Measurements from ENCODE around the gene ENDOV.

ENDOV gene

DNA sequence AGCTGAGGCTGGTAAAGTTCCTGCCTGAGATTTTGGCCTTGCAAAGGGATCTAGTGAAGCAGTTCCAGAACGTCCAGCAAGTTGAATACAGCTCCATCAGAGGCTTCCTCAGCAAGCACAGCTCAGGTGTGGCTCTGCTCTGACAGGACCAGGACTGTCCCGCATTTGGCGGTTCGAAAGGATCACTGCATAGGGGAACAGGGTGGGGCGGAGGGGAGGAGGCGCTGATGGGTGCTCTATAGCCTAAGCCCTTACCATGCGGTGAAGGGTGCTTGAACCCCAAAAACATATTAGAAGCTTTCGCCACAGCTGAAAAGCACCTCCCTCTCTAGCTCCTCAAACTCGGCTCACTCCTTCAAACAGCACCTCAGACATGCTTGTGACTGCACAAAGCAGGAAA lies 29.9 kb upstream of the ENDOV start:
- TF ChIP-seq, protein P1, sequence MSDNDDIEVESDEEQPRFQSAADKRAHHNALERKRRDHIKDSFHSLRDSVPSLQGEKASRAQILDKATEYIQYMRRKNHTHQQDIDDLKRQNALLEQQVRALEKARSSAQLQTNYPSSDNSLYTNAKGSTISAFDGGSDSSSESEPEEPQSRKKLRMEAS (IDR thresholded peaks at IDR 0.05): no peak
- TF ChIP-seq TCF12 (IDR thresholded peaks at IDR 0.05; ENCODE audit: low read depth) (no peak), FOXM1 (IDR thresholded peaks at IDR 0.05; ENCODE audit: borderline replicate concordance, low read depth) (no peak), TEAD4 (IDR thresholded peaks at IDR 0.05) (no peak), EGR1 (IDR thresholded peaks at IDR 0.05) (no peak)

DNA sequence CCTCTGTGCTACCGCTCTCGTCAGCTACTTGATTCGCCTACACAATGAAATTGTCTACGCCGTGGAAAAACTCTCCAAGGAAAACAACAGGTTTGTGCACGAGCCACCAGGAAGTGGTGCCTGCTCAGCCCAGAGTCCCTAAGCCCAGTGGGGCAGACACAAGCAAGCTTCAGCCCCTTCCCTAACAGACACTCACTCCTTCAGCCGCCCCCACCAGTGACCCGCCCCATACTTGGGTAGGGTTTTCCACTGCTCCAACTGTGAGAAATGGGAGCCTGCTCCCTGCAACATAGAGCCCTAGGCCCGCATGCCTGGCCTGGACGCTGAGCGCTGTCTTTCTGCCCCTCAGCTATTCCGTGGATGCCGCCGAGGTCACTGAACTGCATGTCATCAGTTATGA lies 28.6 kb upstream of the ENDOV start:
- TF ChIP-seq ZBTB7A (IDR thresholded peaks at IDR 0.05; ENCODE audit: low read depth): no peak
- no peak for TF ChIP-seq EP300 (IDR thresholded peaks at IDR 0.05; ENCODE audit: borderline replicate concordance)
- no peak for TF ChIP-seq CEBPB (IDR thresholded peaks at IDR 0.05)
- TF ChIP-seq, protein P1 (IDR thresholded peaks at IDR 0.05): no peak
- no peak for TF ChIP-seq FOXM1 (IDR thresholded peaks at IDR 0.05; ENCODE audit: borderline replicate concordance, low read depth)
- TF ChIP-seq, protein P2, sequence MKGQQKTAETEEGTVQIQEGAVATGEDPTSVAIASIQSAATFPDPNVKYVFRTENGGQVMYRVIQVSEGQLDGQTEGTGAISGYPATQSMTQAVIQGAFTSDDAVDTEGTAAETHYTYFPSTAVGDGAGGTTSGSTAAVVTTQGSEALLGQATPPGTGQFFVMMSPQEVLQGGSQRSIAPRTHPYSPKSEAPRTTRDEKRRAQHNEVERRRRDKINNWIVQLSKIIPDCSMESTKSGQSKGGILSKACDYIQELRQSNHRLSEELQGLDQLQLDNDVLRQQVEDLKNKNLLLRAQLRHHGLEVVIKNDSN (IDR thresholded peaks at IDR 0.05): no peak
- no peak for TF ChIP-seq TEAD4 (IDR thresholded peaks at IDR 0.05)
- TF ChIP-seq YY1 (IDR thresholded peaks at IDR 0.05; ENCODE audit: low read depth): no peak
- TF ChIP-seq NFIC (IDR thresholded peaks at IDR 0.05): no peak
- no peak for TF ChIP-seq TAF1 (IDR thresholded peaks at IDR 0.05; ENCODE audit: low read depth)
- no peak for TF ChIP-seq TCF12 (IDR thresholded peaks at IDR 0.05; ENCODE audit: low read depth)
- TF ChIP-seq RAD21 (IDR thresholded peaks at IDR 0.05; ENCODE audit: low read depth): no peak
- TF ChIP-seq, protein P3, sequence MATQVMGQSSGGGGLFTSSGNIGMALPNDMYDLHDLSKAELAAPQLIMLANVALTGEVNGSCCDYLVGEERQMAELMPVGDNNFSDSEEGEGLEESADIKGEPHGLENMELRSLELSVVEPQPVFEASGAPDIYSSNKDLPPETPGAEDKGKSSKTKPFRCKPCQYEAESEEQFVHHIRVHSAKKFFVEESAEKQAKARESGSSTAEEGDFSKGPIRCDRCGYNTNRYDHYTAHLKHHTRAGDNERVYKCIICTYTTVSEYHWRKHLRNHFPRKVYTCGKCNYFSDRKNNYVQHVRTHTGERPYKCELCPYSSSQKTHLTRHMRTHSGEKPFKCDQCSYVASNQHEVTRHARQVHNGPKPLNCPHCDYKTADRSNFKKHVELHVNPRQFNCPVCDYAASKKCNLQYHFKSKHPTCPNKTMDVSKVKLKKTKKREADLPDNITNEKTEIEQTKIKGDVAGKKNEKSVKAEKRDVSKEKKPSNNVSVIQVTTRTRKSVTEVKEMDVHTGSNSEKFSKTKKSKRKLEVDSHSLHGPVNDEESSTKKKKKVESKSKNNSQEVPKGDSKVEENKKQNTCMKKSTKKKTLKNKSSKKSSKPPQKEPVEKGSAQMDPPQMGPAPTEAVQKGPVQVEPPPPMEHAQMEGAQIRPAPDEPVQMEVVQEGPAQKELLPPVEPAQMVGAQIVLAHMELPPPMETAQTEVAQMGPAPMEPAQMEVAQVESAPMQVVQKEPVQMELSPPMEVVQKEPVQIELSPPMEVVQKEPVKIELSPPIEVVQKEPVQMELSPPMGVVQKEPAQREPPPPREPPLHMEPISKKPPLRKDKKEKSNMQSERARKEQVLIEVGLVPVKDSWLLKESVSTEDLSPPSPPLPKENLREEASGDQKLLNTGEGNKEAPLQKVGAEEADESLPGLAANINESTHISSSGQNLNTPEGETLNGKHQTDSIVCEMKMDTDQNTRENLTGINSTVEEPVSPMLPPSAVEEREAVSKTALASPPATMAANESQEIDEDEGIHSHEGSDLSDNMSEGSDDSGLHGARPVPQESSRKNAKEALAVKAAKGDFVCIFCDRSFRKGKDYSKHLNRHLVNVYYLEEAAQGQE (IDR thresholded peaks at IDR 0.05; ENCODE audit: low read depth): no peak
- no peak for TF ChIP-seq CREB1 (IDR thresholded peaks at IDR 0.05; ENCODE audit: low read depth)
- no peak for TF ChIP-seq EGR1 (IDR thresholded peaks at IDR 0.05)

DNA sequence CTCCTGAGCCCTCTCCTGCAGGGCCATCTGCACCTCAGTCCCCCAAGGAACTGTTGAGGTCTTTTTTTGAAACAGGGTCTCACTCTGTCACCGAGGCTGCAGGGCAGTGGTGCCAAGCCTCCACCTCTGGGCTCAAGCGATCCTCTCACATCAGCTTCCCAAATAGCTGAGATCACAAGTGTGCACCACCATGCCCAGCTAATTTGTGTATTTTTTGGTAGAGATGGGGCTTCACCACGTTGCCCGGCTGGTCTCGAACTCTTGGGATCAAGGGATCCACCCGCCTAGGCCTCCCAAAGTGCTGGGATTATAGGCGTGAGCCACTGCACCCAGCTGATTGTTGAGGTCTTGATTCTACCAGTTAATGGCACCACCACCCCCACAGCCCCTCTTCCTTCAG lies 27.9 kb upstream of the ENDOV start:
- no peak for TF ChIP-seq ZBTB7A (IDR thresholded peaks at IDR 0.05; ENCODE audit: low read depth)
- no peak for TF ChIP-seq RAD21 (IDR thresholded peaks at IDR 0.05; ENCODE audit: low read depth)

DNA sequence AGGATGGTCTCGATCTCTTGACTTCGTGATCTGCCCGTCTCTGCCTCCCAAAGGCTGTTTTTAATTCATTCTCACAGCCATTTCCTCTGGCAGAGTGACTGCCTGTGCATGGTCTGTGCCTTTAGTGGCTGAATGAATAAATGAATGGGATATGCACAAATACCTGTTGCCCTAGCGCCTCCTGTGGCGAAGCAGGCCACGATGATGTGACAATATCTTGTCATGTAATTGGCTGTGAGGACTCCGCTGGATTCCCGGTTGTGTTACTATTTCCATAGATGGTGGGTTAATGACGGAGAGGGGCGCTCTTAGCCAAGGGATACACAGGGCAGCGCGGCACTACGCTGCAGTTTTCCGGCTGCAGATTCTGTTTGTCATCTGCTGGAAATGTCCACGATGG lies 26.8 kb upstream of the ENDOV start:
- TF ChIP-seq FOXM1 (IDR thresholded peaks at IDR 0.05; ENCODE audit: borderline replicate concordance, low read depth) (no peak), YY1 (IDR thresholded peaks at IDR 0.05; ENCODE audit: low read depth) (no peak), EP300 (IDR thresholded peaks at IDR 0.05; ENCODE audit: borderline replicate concordance) (no peak), TCF12 (IDR thresholded peaks at IDR 0.05; ENCODE audit: low read depth) (no peak), ZBTB7A (IDR thresholded peaks at IDR 0.05; ENCODE audit: low read depth) (no peak), EGR1 (IDR thresholded peaks at IDR 0.05) (no peak), CREB1 (IDR thresholded peaks at IDR 0.05; ENCODE audit: low read depth) (no peak), TEAD4 (IDR thresholded peaks at IDR 0.05) (no peak), NFIC (IDR thresholded peaks at IDR 0.05) (no peak), RAD21 (IDR thresholded peaks at IDR 0.05; ENCODE audit: low read depth) (no peak), TAF1 (IDR thresholded peaks at IDR 0.05; ENCODE audit: low read depth) (no peak), CEBPB (IDR thresholded peaks at IDR 0.05) (no peak)
- TF ChIP-seq, protein P1 (IDR thresholded peaks at IDR 0.05): no peak
- TF ChIP-seq, protein P3 (IDR thresholded peaks at IDR 0.05; ENCODE audit: low read depth): no peak
- TF ChIP-seq, protein P2 (IDR thresholded peaks at IDR 0.05): no peak

DNA sequence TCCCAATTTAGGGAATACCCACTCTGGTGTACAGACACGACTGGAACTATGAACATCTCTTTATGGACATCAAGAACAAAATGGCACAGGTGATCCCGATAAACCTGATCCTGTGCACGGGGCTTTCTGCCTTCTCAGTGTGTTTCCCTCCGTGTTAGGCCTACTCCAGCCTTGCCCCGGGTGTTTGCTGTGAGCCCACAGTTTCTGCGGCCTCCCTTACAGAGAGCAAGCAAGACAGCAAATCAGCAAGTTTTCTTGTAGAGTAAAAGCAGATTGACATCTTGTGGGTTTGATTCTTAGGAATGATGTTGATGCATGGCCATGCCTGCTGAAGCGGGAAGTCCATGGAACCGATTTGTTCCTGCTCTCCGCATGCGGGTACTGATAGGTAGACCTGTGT lies 26.4 kb upstream of the ENDOV start:
- TF ChIP-seq CEBPB (IDR thresholded peaks at IDR 0.05) (no peak), ZBTB7A (IDR thresholded peaks at IDR 0.05; ENCODE audit: low read depth) (no peak), TCF12 (IDR thresholded peaks at IDR 0.05; ENCODE audit: low read depth) (no peak), TAF1 (IDR thresholded peaks at IDR 0.05; ENCODE audit: low read depth) (no peak), EGR1 (IDR thresholded peaks at IDR 0.05) (no peak), CREB1 (IDR thresholded peaks at IDR 0.05; ENCODE audit: low read depth) (no peak), TEAD4 (IDR thresholded peaks at IDR 0.05) (no peak), YY1 (IDR thresholded peaks at IDR 0.05; ENCODE audit: low read depth) (no peak), RAD21 (IDR thresholded peaks at IDR 0.05; ENCODE audit: low read depth) (no peak)
- TF ChIP-seq, protein P3 (IDR thresholded peaks at IDR 0.05; ENCODE audit: low read depth): no peak
- TF ChIP-seq, protein P2 (IDR thresholded peaks at IDR 0.05): no peak

Measured in Ishikawa (cell line).